Measurements from ENCODE around the gene GAB3.

DNA sequence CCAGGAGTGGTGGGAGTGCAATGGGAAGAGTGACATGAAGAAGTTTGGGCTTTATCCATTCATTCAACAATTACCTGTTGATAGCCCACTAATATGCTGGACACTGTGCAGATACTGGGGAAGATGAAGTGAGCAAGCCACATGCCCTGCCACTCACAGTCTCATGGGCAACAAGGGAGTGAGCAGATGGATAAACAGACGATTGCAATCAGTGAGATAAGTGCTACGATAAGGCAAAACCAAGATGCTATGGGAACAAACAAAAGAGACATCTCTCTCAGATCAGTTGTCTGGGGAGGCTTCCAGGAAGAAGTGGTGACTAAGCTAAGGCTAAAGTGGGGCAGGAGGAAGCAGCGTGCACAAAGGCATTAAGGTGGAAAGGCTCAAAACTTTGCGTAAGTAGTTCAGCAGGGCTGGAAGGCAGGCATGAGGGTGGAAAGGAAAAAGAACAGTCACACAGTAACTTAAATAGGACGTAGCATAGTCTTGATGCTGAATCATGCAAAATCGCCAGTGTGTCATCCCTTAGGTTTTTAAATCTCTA lies 31.7 kb downstream of the GAB3 start:
- TF ChIP-seq, protein P1, sequence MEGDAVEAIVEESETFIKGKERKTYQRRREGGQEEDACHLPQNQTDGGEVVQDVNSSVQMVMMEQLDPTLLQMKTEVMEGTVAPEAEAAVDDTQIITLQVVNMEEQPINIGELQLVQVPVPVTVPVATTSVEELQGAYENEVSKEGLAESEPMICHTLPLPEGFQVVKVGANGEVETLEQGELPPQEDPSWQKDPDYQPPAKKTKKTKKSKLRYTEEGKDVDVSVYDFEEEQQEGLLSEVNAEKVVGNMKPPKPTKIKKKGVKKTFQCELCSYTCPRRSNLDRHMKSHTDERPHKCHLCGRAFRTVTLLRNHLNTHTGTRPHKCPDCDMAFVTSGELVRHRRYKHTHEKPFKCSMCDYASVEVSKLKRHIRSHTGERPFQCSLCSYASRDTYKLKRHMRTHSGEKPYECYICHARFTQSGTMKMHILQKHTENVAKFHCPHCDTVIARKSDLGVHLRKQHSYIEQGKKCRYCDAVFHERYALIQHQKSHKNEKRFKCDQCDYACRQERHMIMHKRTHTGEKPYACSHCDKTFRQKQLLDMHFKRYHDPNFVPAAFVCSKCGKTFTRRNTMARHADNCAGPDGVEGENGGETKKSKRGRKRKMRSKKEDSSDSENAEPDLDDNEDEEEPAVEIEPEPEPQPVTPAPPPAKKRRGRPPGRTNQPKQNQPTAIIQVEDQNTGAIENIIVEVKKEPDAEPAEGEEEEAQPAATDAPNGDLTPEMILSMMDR (conservative IDR thresholded peaks at IDR 0.05 in 1 of 2, IDR thresholded peaks at IDR 0.05 in 1 of 2; ENCODE audit: low read depth in 1 of 2, low read length in 2 of 2) = no peak
- TF ChIP-seq EZH2 (IDR thresholded peaks at IDR 0.05; ENCODE audit: low read length, missing control alignments) = no peak

Measured in fibroblast of lung (primary cell).